HepG2 (cell line): ENCODE measurements around the gene C1orf50. TPM values are rescaled to one million over a fixed set of nuclear protein-coding genes. Genes with fewer than 3 reads are reported as not detected.

Experiments
- ETV5 ChIP-seq: IDR thresholded peaks from 2 replicates; pipeline ENCODE4 v1.6.1; 2018; ENCODE audit warnings: missing biosample characterization, missing genetic modification reagents, inconsistent platforms, borderline replicate concordance
- GATA4 ChIP-seq: sonication (generic); IDR thresholded peaks from 2 replicates; pipeline ENCODE4 v1.6.1; 2016; ENCODE audit warnings: antibody characterized with exemption, low read depth, borderline replicate concordance
- HNRNPUL1 ChIP-seq: fragments of 200-400 bp; formaldehyde crosslinking; IDR thresholded peaks from 2 replicates; pipeline ENCODE4 v1.6.1; 2017; ENCODE audit warnings: low read depth, mild to moderate bottlenecking, low read length, moderate library complexity
- KDM3A ChIP-seq: IDR thresholded peaks from 2 replicates; pipeline ENCODE4 v1.6.1; 2018; ENCODE audit warnings: low read depth, missing compliant biosample characterization
- MEIS2 ChIP-seq: sonication (generic); formaldehyde crosslinking; IDR thresholded peaks from 2 replicates; pipeline ENCODE4 v1.9.0; 2021; ENCODE audit warnings: mild to moderate bottlenecking, missing genetic modification reagents
- NR1H2 ChIP-seq: sonication (generic); formaldehyde crosslinking; IDR thresholded peaks from 2 replicates; pipeline ENCODE4 v1.8.1; 2022; ENCODE audit warnings: low read depth, missing genetic modification reagents, borderline replicate concordance
- POLR2G ChIP-seq: fragments of 200-400 bp; formaldehyde crosslinking; IDR thresholded peaks from 2 replicates; pipeline ENCODE4 v1.6.1; 2018; ENCODE audit warnings: mild to moderate bottlenecking, low read depth, low read length, moderate library complexity
- RFX1 ChIP-seq: fragments of 450-650 bp; IDR thresholded peaks from 2 replicates; pipeline ENCODE4 v1.6.1; 2017
- ZMYM3 ChIP-seq: sonication (generic); formaldehyde crosslinking; IDR thresholded peaks from 2 replicates; pipeline ENCODE4 v1.5.1; 2020; ENCODE audit warnings: mild to moderate bottlenecking, missing genetic modification reagents
- ZNF589 ChIP-seq: sonication (generic); formaldehyde crosslinking; conservative IDR thresholded peaks from 2 replicates; pipeline ENCODE4 v1.8.0; 2022; ENCODE audit warnings: mild to moderate bottlenecking, moderate library complexity, missing genetic modification reagents
- ZNF713 ChIP-seq: sonication (generic); formaldehyde crosslinking; IDR thresholded peaks from 2 replicates; pipeline ENCODE4 v1.4.0; 2020; ENCODE audit warnings: mild to moderate bottlenecking, missing genetic modification reagents
- ZNF788 ChIP-seq: sonication (generic); formaldehyde crosslinking; IDR thresholded peaks from 2 replicates; pipeline ENCODE4 v1.5.0; 2020; ENCODE audit warnings: mild to moderate bottlenecking, missing genetic modification reagents, borderline replicate concordance
- polyA plus RNA-seq, 8 experiments: library from polyadenylated mRNA; depleted of rRNA in 3 of 8; stranded (reverse) in 7 of 8; unstranded in 1 of 8; fragments of >200 nt; fragmentation: Illumina TruSeq in 4 of 8; extraction: Trizol in 4 of 8; gene quantifications; 2 replicates each; pipeline versions ENCODE4 v1.2.1 to v1.2.3, GENCODE V29; 2011 to 2016; ENCODE audit warnings: low read depth in 4 of 8, missing spikeins in 1 of 8, mixed read lengths in 1 of 8; ENCODE audit not compliant: insufficient read depth in 1 of 8
- total RNA-seq, 5 experiments: library from RNA; depleted of rRNA; stranded (reverse); fragments of >200 nt; fragmentation: Illumina TruSeq; extraction: Trizol; gene quantifications; 2 replicates each; pipeline ENCODE4 v1.2.3, GENCODE V29; 2016; ENCODE audit warnings: low read depth in 1 of 5
- TF ChIP-seq, protein P1 (sequence below): sonication (generic); formaldehyde crosslinking; IDR thresholded peaks from 2 replicates; pipeline ENCODE4 v1.5.0; 2020; ENCODE audit warnings: missing genetic modification reagents
- TF ChIP-seq, protein P2 (sequence below): sonication (generic); formaldehyde crosslinking; IDR thresholded peaks from 2 replicates; pipeline ENCODE4 v1.8.1; 2022; ENCODE audit warnings: low read depth, mild to moderate bottlenecking, missing genetic modification reagents
- TF ChIP-seq, protein P3 (sequence below): sonication (generic); formaldehyde crosslinking; IDR thresholded peaks from 2 replicates; pipeline ENCODE4 v1.4.0; 2020; ENCODE audit warnings: missing genetic modification reagents, borderline replicate concordance
- TF ChIP-seq, protein P4 (sequence below): IDR thresholded peaks from 2 replicates; pipeline ENCODE4 v1.4.0; 2020; ENCODE audit warnings: mild to moderate bottlenecking, missing genetic modification reagents
- TF ChIP-seq, protein P5 (sequence below): IDR thresholded peaks from 2 replicates; pipeline ENCODE4 v1.6.1; 2016; ENCODE audit warnings: mild to moderate bottlenecking

Gene C1orf50
- total and polyA plus RNA-seq, 2 of the 13 experiments (the other 11 are each of a cell fraction or from before 2014, with no cell fraction given): 4.3 to 4.8 TPM

DNA sequence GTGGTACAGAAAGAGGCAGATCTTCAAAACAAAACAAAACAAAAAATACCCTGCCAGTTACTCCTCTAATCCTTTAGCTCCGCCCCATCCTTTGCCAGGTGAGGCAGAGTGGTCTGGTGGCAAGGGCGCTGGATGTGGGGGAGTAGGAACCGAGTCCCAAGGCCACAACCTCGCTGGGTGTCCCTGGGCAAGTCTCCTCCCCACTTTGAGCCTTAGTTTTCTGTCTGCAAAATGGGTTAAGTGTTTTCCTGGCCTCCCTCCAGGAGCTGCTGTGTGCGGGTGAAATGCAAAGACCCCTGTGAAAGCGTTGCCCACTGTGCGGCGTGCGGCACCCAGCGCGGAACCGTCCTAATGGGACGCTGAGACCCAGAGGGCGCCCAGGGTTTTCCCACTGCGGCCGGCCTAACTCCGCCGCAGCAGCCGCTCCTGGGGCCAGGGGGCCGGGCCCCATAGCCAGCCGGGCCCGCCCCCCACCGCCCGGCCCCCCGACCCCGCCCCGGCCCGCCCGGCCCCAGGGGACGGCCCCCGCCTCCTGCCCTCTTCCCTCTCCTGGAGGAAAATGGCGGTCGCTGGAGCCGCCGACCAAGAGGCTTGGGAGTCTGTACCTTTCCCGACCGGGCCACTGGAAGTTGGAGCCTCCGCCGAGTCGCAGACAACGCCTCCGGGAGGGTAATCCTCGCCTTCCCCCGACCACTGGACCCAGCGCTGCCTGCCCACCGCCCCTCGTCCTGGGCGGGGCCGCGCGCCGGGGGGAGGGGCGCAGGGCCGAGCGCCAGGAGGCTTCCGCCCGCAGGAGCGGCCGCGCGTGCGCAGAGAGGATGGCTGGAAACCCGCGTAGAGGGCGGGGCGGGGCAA lies 49.8 kb downstream of the C1orf50 start, which contains the start of the genes ERMAP and SVBP (continued):
- TF ChIP-seq HNRNPUL1 (no peak), ZNF788 (CRISPR knock-in tag) (0 out of 2 replicates have a peak, but pooled peaks have one; percentile 63), ETV5 (CRISPR knock-in tag) (peak; percentile 35; the same call in 1 of the 2 replicates), RFX1 (no peak), ZNF713 (CRISPR knock-in tag) (no peak), POLR2G (peak; percentile 85), NR1H2 (CRISPR knock-in tag) (0 out of 2 replicates have a peak, but pooled peaks have one; percentile 33), GATA4 (peak; percentile 55; the same call in 1 of the 2 replicates), KDM3A (CRISPR knock-in tag) (no peak), MEIS2 (0 out of 2 replicates have a peak, but pooled peaks have one; percentile 23), ZNF589 (CRISPR knock-in tag) (0 out of 2 replicates have a peak, but pooled peaks have one; percentile 28), ZMYM3 (CRISPR knock-in tag) (peak; percentile 77)
- TF ChIP-seq, protein P1, sequence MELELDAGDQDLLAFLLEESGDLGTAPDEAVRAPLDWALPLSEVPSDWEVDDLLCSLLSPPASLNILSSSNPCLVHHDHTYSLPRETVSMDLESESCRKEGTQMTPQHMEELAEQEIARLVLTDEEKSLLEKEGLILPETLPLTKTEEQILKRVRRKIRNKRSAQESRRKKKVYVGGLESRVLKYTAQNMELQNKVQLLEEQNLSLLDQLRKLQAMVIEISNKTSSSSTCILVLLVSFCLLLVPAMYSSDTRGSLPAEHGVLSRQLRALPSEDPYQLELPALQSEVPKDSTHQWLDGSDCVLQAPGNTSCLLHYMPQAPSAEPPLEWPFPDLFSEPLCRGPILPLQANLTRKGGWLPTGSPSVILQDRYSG: peak; percentile 43; the same call in 1 of the 2 replicates
- TF ChIP-seq, protein P2, sequence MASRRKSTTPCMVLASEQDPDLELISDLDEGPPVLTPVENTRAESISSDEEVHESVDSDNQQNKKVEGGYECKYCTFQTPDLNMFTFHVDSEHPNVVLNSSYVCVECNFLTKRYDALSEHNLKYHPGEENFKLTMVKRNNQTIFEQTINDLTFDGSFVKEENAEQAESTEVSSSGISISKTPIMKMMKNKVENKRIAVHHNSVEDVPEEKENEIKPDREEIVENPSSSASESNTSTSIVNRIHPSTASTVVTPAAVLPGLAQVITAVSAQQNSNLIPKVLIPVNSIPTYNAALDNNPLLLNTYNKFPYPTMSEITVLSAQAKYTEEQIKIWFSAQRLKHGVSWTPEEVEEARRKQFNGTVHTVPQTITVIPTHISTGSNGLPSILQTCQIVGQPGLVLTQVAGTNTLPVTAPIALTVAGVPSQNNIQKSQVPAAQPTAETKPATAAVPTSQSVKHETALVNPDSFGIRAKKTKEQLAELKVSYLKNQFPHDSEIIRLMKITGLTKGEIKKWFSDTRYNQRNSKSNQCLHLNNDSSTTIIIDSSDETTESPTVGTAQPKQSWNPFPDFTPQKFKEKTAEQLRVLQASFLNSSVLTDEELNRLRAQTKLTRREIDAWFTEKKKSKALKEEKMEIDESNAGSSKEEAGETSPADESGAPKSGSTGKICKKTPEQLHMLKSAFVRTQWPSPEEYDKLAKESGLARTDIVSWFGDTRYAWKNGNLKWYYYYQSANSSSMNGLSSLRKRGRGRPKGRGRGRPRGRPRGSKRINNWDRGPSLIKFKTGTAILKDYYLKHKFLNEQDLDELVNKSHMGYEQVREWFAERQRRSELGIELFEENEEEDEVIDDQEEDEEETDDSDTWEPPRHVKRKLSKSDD (CRISPR knock-in tag): peak; percentile 55; the same call in 1 of the 2 replicates
- TF ChIP-seq, protein P3, sequence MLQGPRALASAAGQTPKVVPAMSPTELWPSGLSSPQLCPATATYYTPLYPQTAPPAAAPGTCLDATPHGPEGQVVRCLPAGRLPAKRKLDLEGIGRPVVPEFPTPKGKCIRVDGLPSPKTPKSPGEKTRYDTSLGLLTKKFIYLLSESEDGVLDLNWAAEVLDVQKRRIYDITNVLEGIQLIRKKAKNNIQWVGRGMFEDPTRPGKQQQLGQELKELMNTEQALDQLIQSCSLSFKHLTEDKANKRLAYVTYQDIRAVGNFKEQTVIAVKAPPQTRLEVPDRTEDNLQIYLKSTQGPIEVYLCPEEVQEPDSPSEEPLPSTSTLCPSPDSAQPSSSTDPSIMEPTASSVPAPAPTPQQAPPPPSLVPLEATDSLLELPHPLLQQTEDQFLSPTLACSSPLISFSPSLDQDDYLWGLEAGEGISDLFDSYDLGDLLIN (CRISPR knock-in tag): no peak
- TF ChIP-seq, protein P4, sequence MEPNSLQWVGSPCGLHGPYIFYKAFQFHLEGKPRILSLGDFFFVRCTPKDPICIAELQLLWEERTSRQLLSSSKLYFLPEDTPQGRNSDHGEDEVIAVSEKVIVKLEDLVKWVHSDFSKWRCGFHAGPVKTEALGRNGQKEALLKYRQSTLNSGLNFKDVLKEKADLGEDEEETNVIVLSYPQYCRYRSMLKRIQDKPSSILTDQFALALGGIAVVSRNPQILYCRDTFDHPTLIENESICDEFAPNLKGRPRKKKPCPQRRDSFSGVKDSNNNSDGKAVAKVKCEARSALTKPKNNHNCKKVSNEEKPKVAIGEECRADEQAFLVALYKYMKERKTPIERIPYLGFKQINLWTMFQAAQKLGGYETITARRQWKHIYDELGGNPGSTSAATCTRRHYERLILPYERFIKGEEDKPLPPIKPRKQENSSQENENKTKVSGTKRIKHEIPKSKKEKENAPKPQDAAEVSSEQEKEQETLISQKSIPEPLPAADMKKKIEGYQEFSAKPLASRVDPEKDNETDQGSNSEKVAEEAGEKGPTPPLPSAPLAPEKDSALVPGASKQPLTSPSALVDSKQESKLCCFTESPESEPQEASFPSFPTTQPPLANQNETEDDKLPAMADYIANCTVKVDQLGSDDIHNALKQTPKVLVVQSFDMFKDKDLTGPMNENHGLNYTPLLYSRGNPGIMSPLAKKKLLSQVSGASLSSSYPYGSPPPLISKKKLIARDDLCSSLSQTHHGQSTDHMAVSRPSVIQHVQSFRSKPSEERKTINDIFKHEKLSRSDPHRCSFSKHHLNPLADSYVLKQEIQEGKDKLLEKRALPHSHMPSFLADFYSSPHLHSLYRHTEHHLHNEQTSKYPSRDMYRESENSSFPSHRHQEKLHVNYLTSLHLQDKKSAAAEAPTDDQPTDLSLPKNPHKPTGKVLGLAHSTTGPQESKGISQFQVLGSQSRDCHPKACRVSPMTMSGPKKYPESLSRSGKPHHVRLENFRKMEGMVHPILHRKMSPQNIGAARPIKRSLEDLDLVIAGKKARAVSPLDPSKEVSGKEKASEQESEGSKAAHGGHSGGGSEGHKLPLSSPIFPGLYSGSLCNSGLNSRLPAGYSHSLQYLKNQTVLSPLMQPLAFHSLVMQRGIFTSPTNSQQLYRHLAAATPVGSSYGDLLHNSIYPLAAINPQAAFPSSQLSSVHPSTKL (CRISPR knock-in tag): 0 out of 2 replicates have a peak, but pooled peaks have one; percentile 3
- TF ChIP-seq, protein P5, sequence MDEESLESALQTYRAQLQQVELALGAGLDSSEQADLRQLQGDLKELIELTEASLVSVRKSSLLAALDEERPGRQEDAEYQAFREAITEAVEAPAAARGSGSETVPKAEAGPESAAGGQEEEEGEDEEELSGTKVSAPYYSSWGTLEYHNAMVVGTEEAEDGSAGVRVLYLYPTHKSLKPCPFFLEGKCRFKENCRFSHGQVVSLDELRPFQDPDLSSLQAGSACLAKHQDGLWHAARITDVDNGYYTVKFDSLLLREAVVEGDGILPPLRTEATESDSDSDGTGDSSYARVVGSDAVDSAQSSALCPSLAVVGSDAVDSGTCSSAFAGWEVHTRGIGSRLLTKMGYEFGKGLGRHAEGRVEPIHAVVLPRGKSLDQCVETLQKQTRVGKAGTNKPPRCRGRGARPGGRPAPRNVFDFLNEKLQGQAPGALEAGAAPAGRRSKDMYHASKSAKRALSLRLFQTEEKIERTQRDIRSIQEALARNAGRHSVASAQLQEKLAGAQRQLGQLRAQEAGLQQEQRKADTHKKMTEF: peak; percentile 20; the same call in 1 of the 2 replicates
